DMS 273 (cell line): ENCODE data around the gene C11orf24.
A peak's percentile ranks its signal among the peaks of the same experiment; 100 is the strongest.
"Not testable (repeated sequence)": the region's sequence is repeated elsewhere in the genome, so short reads cannot be mapped to it uniquely, and the experiment has no call there.

Experiments used
- DNase-seq: peaks from one replicate; lab custom pipeline; 2025; ENCODE audit not compliant: unreplicated experiment; lab: John Stamatoyannopoulos, UW

C11orf24 gene

GRCh38 chr11:68257477-68258362 is 14.1 kb downstream of the C11orf24 start:
- peak; percentile 95 for DNase-seq

GRCh38 chr11:68256331-68256741 is 15.4 kb downstream of the C11orf24 start:
- DNase-seq, result no peak

- no peak for DNase-seq
Observed at GRCh38 chr11:68255526-68255925, 16.2 kb downstream of the C11orf24 start.

- DNase-seq, result no peak
Observed at GRCh38 chr11:68254421-68254820, 17.4 kb downstream of the C11orf24 start.

GRCh38 chr11:68251765-68252164 is 20.0 kb downstream of the C11orf24 start:
- DNase-seq, result no peak

GRCh38 chr11:68244912-68245311 is 26.9 kb downstream of the C11orf24 start:
- DNase-seq, result not testable (repeated sequence)

- not testable (repeated sequence) for DNase-seq
Observed at GRCh38 chr11:68243847-68244246, 27.9 kb downstream of the C11orf24 start.

GRCh38 chr11:68242616-68243015 is 29.2 kb downstream of the C11orf24 start:
- DNase-seq, result no peak

GRCh38 chr11:68231621-68232020 is 40.2 kb downstream of the C11orf24 start:
- no peak for DNase-seq

- no peak for DNase-seq
Observed at GRCh38 chr11:68229601-68230000, 42.2 kb downstream of the C11orf24 start.

GRCh38 chr11:68226421-68226820 is 45.4 kb downstream of the C11orf24 start:
- no peak for DNase-seq

- DNase-seq, result no peak
Observed at GRCh38 chr11:68224606-68225005, 47.2 kb downstream of the C11orf24 start.

- no peak for DNase-seq
Observed at GRCh38 chr11:68223275-68223674, 48.5 kb downstream of the C11orf24 start.

- DNase-seq, result no peak
Observed at GRCh38 chr11:68221406-68221805, 50.4 kb downstream of the C11orf24 start.

GRCh38 chr11:68216171-68216938 is 55.4 kb downstream of the C11orf24 start:
- peak; percentile 33 for DNase-seq

- no peak for DNase-seq
Observed at GRCh38 chr11:68215524-68216170, 56.1 kb downstream of the C11orf24 start.

GRCh38 chr11:68215087-68215445 is 56.7 kb downstream of the C11orf24 start:
- no peak for DNase-seq

- DNase-seq, result peak; percentile 44
Observed at GRCh38 chr11:68214173-68215086, 57.3 kb downstream of the C11orf24 start.

GRCh38 chr11:68213555-68214172 is 58.1 kb downstream of the C11orf24 start:
- DNase-seq, result peak; percentile 96

- peak; percentile 83 for DNase-seq
Observed at GRCh38 chr11:68213135-68213515, 58.6 kb downstream of the C11orf24 start, which contains the start of gene KMT5B. TSS of gene KMT5B (minus strand) at chr11:68213296. CDS start at chr11:68190076, 23,220 bp downstream.
